HL-60 (cell line): ENCODE results near the gene LTB4R2.
A peak's percentile ranks its signal among the peaks of the same experiment; 100 is the strongest.
"Not testable (repeated sequence)": the region's sequence is repeated elsewhere in the genome, so short reads cannot be mapped to it uniquely, and the experiment has no call there.

Experiments
- DNase-seq, 2 experiments: peaks; one replicate each; pipeline ENCODE4 v3.0.0-alpha.2; 2010 to 2020; ENCODE audit warnings: low read depth in 1 of 2, low spot score in 1 of 2
- H3K27ac ChIP-seq: fragments of 250-450 bp; sonication (Bioruptor Pico); replicated peaks from 2 replicates; pipeline ENCODE4 v1.5.1; 2020; ENCODE audit warnings: mild to moderate bottlenecking, moderate library complexity
- H3K27me3 ChIP-seq: fragments of 250-450 bp; sonication (Bioruptor Pico); 2 replicates; pipeline ENCODE4 v1.5.1; 2021; ENCODE audit warnings: mild to moderate bottlenecking, moderate library complexity; ENCODE audit not compliant: insufficient read depth, poor library complexity, severe bottlenecking
- H3K4me3 ChIP-seq: replicated peaks from 2 replicates; pipeline ENCODE4 v1.5.1; 2011; ENCODE audit warnings: mild to moderate bottlenecking, control low read depth, low read length; ENCODE audit not compliant: insufficient read depth
- CTCF ChIP-seq: IDR thresholded peaks from one replicate; pipeline ENCODE4 v1.5.1; 2011; ENCODE audit warnings: low read length, control low read depth, inconsistent platforms; ENCODE audit not compliant: insufficient read depth
- GABPA ChIP-seq: IDR thresholded peaks from 2 replicates; pipeline ENCODE4 v1.6.1; 2012; ENCODE audit warnings: low read depth
- POLR2AphosphoS5 ChIP-seq: IDR thresholded peaks from 2 replicates; pipeline ENCODE4 v1.6.1; 2012; ENCODE audit warnings: low read depth
- REST ChIP-seq: IDR thresholded peaks from 2 replicates; pipeline ENCODE4 v1.6.1; 2012; ENCODE audit warnings: low read depth; ENCODE audit not compliant: insufficient replicate concordance
- SPI1 ChIP-seq: IDR thresholded peaks from 2 replicates; pipeline ENCODE4 v1.6.1; 2012; ENCODE audit warnings: low read depth, mild to moderate bottlenecking, borderline replicate concordance

Gene LTB4R2

GRCh38 chr14:24353559-24354481 is 43.9 kb downstream of the LTB4R2 start:
- no peak overlapping the region for H3K4me3 ChIP-seq
- no peak for TF ChIP-seq CTCF
- no peak for TF ChIP-seq SPI1
- no peak for TF ChIP-seq POLR2AphosphoS5
- TF ChIP-seq REST, result no peak
- TF ChIP-seq GABPA, result no peak
- H3K27ac ChIP-seq, result no peak overlapping the region
- peak in 1 of 2 experiments; percentile 38 for DNase-seq
- no peaks in the 10 kb centered on the region for H3K27me3 ChIP-seq

- not testable (repeated sequence) for H3K27ac ChIP-seq, H3K4me3 ChIP-seq, DNase-seq, H3K27me3 ChIP-seq
These were observed 44.5 kb downstream of the LTB4R2 start for GRCh38 chr14:24354482-24354825.

DNA sequence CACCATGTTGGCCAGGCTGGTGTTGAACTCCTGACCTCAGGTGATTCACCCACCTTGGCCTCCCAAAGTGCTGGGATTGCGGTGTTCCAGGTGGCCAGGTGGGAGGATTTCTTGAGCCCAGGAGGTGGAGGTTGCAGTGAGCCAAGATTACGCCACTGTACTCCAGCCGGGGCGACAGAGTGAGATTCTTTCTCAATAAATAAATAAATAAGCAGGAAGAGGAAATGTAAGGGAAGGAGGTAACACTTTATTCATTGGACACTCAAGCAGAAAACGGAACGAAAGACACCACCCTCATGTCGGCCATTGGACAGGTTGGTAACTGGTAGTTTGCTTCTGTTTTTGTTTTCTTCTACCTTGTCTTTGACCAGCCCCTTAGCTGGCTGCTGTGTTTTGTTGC is 45.1 kb downstream of the LTB4R2 start:
- Histone ChIP-seq H3K4me3 (no peak overlapping the region), H3K27ac (no peak overlapping the region), H3K27me3 (no peaks in the 10 kb centered on the region)
- no peak for DNase-seq
- TF ChIP-seq POLR2AphosphoS5, result no peak
- TF ChIP-seq CTCF, result no peak
- TF ChIP-seq REST, result no peak
- no peak for TF ChIP-seq SPI1
- no peak for TF ChIP-seq GABPA

GRCh38 chr14:24356208-24356607 is 46.3 kb downstream of the LTB4R2 start:
- TF ChIP-seq SPI1 (no peak), CTCF (no peak), GABPA (no peak), REST (no peak)
- no peak overlapping the region for H3K4me3 ChIP-seq
- no peak for DNase-seq
- H3K27ac ChIP-seq, result no peak overlapping the region
- H3K27me3 ChIP-seq, result no peaks in the 10 kb centered on the region
